ENCODE measurements around the gene RNF181. TPM values are rescaled to one million over a fixed set of nuclear protein-coding genes. Genes with fewer than 3 reads are reported as not detected.

Gene RNF181
- total RNA-seq, 1 experiment from 2014 or later: 96.7 TPM

- Histone ChIP-seq H2AFZ (no peak overlapping the region), H3K4me3 (peak overlapping the region; percentile 59; the same call in 1 of the 2 replicates), H3K9me2 (ENCODE audit: insufficient read depth) (no peaks in the 10 kb centered on the region), H3K79me2 (ENCODE audit: low read depth) (peaks cover 65% of the 10 kb centered on the region), H3F3A (ENCODE audit: insufficient read depth, low read depth) (peaks cover 76% of the 10 kb centered on the region), H3K27me3 (ENCODE audit: insufficient read depth, low read depth) (no peaks in the 10 kb centered on the region), H4K20me1 (ENCODE audit: insufficient read depth) (no peaks in the 10 kb centered on the region), H3K36me3 (ENCODE audit: low read depth) (peaks cover 19% of the 10 kb centered on the region), H3K27ac (peak overlapping the region; percentile 99), H3K4me2 (peak overlapping the region; percentile 82), H3K4me1 (replicated peaks; ENCODE audit: insufficient read depth) (peaks cover 74% of the 10 kb centered on the region), H3K9me3 (ENCODE audit: insufficient read depth, low read depth) (no peaks in the 10 kb centered on the region)
- ChIA-PET POLR2A (ENCODE audit: unreplicated experiment) (interaction anchor here (0.6 kb wide), 1 partner anchor 44 kb away, joined by 13 read pairs; the partner anchor contains the start of gene GGCX), CTCF (interaction anchor here (0.6 kb wide), 1 partner anchor 197 kb away, joined by 11 read pairs; no protein-coding TSS in a partner anchor)
- TF ChIP-seq EZH2 (IDR thresholded peaks at IDR 0.05; ENCODE audit: low read depth) (no peak), CTCF (conservative IDR thresholded peaks at IDR 0.05) (no peak)
- DNase-seq: peak in 1 of 2 experiments; percentile 49
- no TSS peak for BruUV-seq (replicated peaks)
- intact Hi-C loops (cut with micrococcal nuclease; ENCODE audit: unreplicated experiment): no loop called here
Measured at GRCh38 chr2:85605406-85606115, 10.0 kb downstream of the RNF181 start.

GRCh38 chr2:85606116-85606455, 10.5 kb downstream of the RNF181 start:
- Histone ChIP-seq H3K9me2 (ENCODE audit: insufficient read depth) (no peaks in the 10 kb centered on the region), H3K9me3 (ENCODE audit: insufficient read depth, low read depth) (no peaks in the 10 kb centered on the region), H3K4me1 (replicated peaks; ENCODE audit: insufficient read depth) (peaks cover 74% of the 10 kb centered on the region), H3K27me3 (ENCODE audit: insufficient read depth, low read depth) (no peaks in the 10 kb centered on the region), H4K20me1 (ENCODE audit: insufficient read depth) (no peaks in the 10 kb centered on the region), H2AFZ (no peak overlapping the region), H3K79me2 (ENCODE audit: low read depth) (peaks cover 70% of the 10 kb centered on the region), H3K4me2 (peak overlapping the region; percentile 82), H3K4me3 (0 out of 2 replicates have a peak overlapping the region, but pooled peaks have one; percentile 59), H3K27ac (peak overlapping the region; percentile 99), H3K36me3 (ENCODE audit: low read depth) (peaks cover 19% of the 10 kb centered on the region), H3F3A (ENCODE audit: insufficient read depth, low read depth) (peaks cover 74% of the 10 kb centered on the region)
- no peak for DNase-seq
- CTCF ChIA-PET: no interaction called here
- intact Hi-C loops (cut with micrococcal nuclease; ENCODE audit: unreplicated experiment): no loop called here
- BruUV-seq (replicated peaks): no TSS peak
- POLR2A ChIA-PET (ENCODE audit: unreplicated experiment): no interaction called here
- TF ChIP-seq CTCF (conservative IDR thresholded peaks at IDR 0.05) (no peak), EZH2 (IDR thresholded peaks at IDR 0.05; ENCODE audit: low read depth) (no peak)

- H4K20me1 ChIP-seq (ENCODE audit: insufficient read depth): no peaks in the 10 kb centered on the region
- POLR2A ChIA-PET (ENCODE audit: unreplicated experiment): interaction anchor here (0.6 kb wide), 1 partner anchor 197 kb away, joined by 3 read pairs; no protein-coding TSS in a partner anchor
- peak overlapping the region; percentile 36; the same call in 1 of the 2 replicates for H3K4me3 ChIP-seq
- no peaks in the 10 kb centered on the region for H3K9me3 ChIP-seq (ENCODE audit: insufficient read depth, low read depth)
- peaks cover 19% of the 10 kb centered on the region for H3K36me3 ChIP-seq (ENCODE audit: low read depth)
- intact Hi-C loops (cut with micrococcal nuclease; ENCODE audit: unreplicated experiment): no loop called here
- CTCF ChIA-PET: no interaction called here
- BruUV-seq (replicated peaks): no TSS peak
- TF ChIP-seq CTCF (conservative IDR thresholded peaks at IDR 0.05) (no peak), EZH2 (IDR thresholded peaks at IDR 0.05; ENCODE audit: low read depth) (no peak)
- peaks cover 79% of the 10 kb centered on the region for H3F3A ChIP-seq (ENCODE audit: insufficient read depth, low read depth)
- no peaks in the 10 kb centered on the region for H3K27me3 ChIP-seq (ENCODE audit: insufficient read depth, low read depth)
- no peaks in the 10 kb centered on the region for H3K9me2 ChIP-seq (ENCODE audit: insufficient read depth)
- no peak overlapping the region for H2AFZ ChIP-seq
- H3K4me1 ChIP-seq (replicated peaks; ENCODE audit: insufficient read depth): peaks cover 69% of the 10 kb centered on the region
- H3K79me2 ChIP-seq (ENCODE audit: low read depth): peaks cover 76% of the 10 kb centered on the region
- DNase-seq: peak in 1 of 2 experiments; percentile 99
- peak overlapping the region; percentile 99 for H3K27ac ChIP-seq
- peak overlapping the region; percentile 82 for H3K4me2 ChIP-seq
Measured at GRCh38 chr2:85607268-85608215, 12.0 kb downstream of the RNF181 start.
